Esophagus (tissue), 2 donors: ENCODE results near the gene KNG1. TPM values are rescaled to one million over a fixed set of nuclear protein-coding genes. Genes with fewer than 3 reads are reported as not detected.
A peak's percentile ranks its signal among the peaks of the same experiment; 100 is the strongest.

ENCODE experiments used
- H3K27ac ChIP-seq, 2 donors: one replicate each; pipeline ENCODE4 v1.5.1; 2013; ENCODE audit warnings: low read depth in 2 of 2, mild to moderate bottlenecking in 2 of 2, inconsistent platforms in 1 of 2, low read length in 1 of 2, moderate library complexity in 1 of 2
- H3K27me3 ChIP-seq, 2 donors: one replicate each; pipeline ENCODE4 v1.6.1; 2013; ENCODE audit warnings: low read length in 2 of 2, control low read depth in 1 of 2, mild to moderate bottlenecking in 1 of 2; ENCODE audit not compliant: insufficient read depth in 2 of 2, control insufficient read depth in 1 of 2
- H3K36me3 ChIP-seq, 2 donors: one replicate each; pipeline ENCODE4 v1.6.1; 2013; ENCODE audit warnings: low read length in 1 of 2; ENCODE audit not compliant: control insufficient read depth in 2 of 2, insufficient read depth in 2 of 2
- H3K4me1 ChIP-seq, 2 donors: one replicate each; pipeline ENCODE4 v1.6.1; 2013; ENCODE audit warnings: low read length in 1 of 2; ENCODE audit not compliant: control insufficient read depth in 2 of 2, insufficient read depth in 2 of 2
- H3K4me3 ChIP-seq, 2 donors: one replicate each; pipeline ENCODE4 v1.5.1; 2013; ENCODE audit warnings: low read length in 2 of 2, mild to moderate bottlenecking in 2 of 2, low read depth in 1 of 2, moderate library complexity in 1 of 2
- H3K9me3 ChIP-seq, 2 donors: one replicate each; pipeline ENCODE4 v1.6.1; 2013; ENCODE audit warnings: mild to moderate bottlenecking in 2 of 2, low read depth in 1 of 2, low read length in 1 of 2, moderate library complexity in 1 of 2; ENCODE audit not compliant: control insufficient read depth in 2 of 2, insufficient read depth in 1 of 2
- WGBS, 2 donors: extraction: QIAGEN DNeasy Blood & Tissue Kit; methylation state at CpG; one replicate each; pipeline ENCODE4 v1.1.7; 2013; 5-methylcytosine and 5-hydroxymethylcytosine counted together
- polyA plus RNA-seq, 2 donors: library from polyadenylated mRNA; stranded (reverse); fragments of 200-250 nt; gene quantifications; one replicate each; pipeline ENCODE4 v1.2.3, GENCODE V29; 2013
- donor health status: healthy with polysubstance abuse.
- donor health status: Bipolar disorder and iron deficiency.

The KNG1 gene
- polyA plus RNA-seq, 2 donors = not detected

DNA sequence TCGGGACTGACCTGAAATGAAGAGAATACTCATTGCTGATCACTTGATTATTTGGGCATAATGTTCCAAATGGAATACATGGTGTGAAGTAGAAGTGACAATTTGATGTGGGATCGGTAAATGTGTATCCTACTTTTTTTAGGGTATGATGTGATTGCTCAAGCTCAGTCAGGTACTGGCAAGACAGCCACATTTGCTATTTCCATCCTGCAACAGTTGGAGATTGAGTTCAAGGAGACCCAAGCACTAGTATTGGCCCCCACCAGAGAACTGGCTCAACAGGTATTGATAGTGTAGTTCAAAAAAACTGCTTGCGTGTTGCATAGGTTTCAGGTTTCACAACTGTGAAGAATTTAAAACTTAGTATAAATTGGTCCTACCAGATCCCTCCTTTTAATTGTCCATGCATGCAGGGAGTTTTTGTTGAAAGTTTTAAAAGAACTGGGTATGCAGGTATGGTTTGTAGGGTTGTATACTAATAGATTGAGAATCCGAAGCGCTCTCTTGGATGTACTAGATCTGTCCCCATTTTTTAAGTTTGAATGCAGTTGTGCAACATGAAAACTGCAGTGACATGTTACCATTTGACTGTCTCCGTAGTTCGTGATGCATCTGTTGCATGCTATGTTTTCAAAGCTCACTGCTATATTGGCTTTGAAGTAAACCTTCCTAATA, 67.8 kb downstream of the KNG1 start:
- H3K36me3 ChIP-seq = peaks cover 16 to 21% of the 10 kb centered on the region in 2 donors
- no peak overlapping the region for H3K27ac ChIP-seq
- H3K4me1 ChIP-seq = no peaks in the 10 kb centered on the region
- H3K4me3 ChIP-seq = peak overlapping the region; percentile 96 to 100
- no peaks in the 10 kb centered on the region for H3K27me3 ChIP-seq
- no peaks in the 10 kb centered on the region for H3K9me3 ChIP-seq
- 5 to 6% methylated on average over 7 of the region's 7 CpGs for WGBS, 2 donors

DNA sequence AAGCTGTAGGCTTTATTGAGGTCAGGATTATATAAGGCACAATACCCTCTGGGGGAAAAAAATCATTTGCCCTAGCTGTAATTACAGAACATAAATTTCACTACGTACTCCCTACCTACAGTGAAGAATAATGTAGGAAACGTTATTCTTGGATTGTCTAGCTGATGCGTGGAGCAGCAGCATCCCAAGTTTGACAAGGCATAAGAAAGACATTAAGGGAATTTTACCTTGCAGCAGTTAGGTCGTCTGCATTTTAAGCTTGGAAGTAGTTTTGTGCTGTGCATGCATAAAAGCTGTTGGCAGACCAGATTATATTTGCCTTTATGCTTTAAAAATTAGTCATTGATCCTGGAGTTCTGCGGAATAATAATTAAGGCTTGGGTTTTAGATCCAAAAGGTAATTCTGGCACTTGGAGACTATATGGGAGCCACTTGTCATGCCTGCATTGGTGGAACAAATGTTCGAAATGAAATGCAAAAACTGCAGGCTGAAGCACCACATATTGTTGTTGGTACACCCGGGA, 68.4 kb downstream of the KNG1 start:
- peaks cover 16 to 21% of the 10 kb centered on the region in 2 donors for H3K36me3 ChIP-seq
- H3K27ac ChIP-seq = no peak overlapping the region
- no peaks in the 10 kb centered on the region for H3K4me1 ChIP-seq
- no peaks in the 10 kb centered on the region for H3K27me3 ChIP-seq
- WGBS, 2 donors = 10 to 12% methylated on average over 7 of the region's 7 CpGs
- no peaks in the 10 kb centered on the region for H3K9me3 ChIP-seq
- H3K4me3 ChIP-seq = peak overlapping the region; percentile 31 to 100

DNA sequence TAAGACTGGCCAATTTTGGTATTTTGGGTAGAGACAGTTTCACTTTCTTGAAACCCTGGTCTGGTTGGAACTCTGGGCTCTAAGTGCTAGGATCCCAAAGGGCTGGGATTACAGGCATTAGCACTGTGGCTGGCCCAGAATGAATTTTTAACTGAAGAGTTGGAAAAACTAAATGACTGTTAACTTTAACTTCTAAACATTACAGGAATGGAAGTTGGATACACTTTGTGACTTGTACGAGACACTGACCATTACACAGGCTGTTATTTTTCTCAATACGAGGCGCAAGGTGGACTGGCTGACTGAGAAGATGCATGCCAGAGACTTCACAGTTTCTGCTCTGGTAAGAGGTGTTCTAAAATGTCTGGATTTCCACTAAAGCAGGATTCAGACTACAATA, 69.8 kb downstream of the KNG1 start:
- H3K27me3 ChIP-seq = no peaks in the 10 kb centered on the region
- no peaks in the 10 kb centered on the region for H3K9me3 ChIP-seq
- H3K36me3 ChIP-seq = peaks cover 16 to 21% of the 10 kb centered on the region in 2 donors
- H3K4me3 ChIP-seq = peak overlapping the region in 1 of 2 donors; percentile 100
- no peak overlapping the region for H3K27ac ChIP-seq
- no peaks in the 10 kb centered on the region for H3K4me1 ChIP-seq
- WGBS, 2 donors = 51 to 53% methylated on average over 3 of the region's 3 CpGs

DNA sequence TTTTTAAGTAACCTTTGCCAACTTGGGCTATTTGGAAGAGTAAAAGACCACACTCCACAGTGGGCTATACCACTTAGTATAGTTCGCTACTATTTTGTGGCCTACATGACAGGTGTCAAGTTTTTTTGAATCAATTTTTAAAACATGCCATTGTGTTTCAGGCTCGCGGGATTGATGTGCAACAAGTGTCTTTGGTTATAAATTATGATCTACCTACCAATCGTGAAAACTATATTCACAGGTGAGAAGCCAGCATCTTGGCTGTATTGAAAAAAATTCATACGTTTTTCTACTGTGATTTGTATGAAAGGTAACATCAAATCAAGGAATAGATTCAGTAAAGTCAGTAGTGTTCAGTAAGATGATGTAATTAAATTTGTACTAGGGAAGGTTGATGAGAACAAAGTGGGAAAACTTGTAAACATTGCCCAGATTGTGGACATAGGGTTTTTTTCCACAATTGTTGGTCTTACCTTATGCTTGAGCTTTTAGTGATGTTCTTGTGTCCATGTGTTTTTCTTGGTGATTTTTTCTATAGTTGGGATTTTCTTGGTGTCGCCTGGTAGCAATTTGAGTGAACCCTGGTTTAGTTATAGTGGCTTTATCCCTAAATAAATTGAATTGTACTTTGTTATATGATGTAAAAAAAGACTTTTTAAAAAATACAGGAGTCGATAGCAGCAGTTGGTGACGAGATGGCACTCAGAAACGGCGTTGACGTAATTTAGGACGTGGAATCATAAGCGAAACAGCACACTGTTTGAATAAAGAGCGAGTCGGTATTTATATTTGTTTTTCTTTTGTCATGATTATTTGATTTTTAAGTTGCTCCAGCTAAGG, 70.7 kb downstream of the KNG1 start:
- no peaks in the 10 kb centered on the region for H3K9me3 ChIP-seq
- 58 to 60% methylated on average over 15 of the region's 15 CpGs for WGBS, 2 donors
- H3K27ac ChIP-seq = no peak overlapping the region
- H3K27me3 ChIP-seq = no peaks in the 10 kb centered on the region
- peak overlapping the region in 1 of 2 donors; percentile 100 for H3K4me3 ChIP-seq
- H3K36me3 ChIP-seq = peaks cover 16 to 21% of the 10 kb centered on the region in 2 donors
- no peaks in the 10 kb centered on the region for H3K4me1 ChIP-seq

DNA sequence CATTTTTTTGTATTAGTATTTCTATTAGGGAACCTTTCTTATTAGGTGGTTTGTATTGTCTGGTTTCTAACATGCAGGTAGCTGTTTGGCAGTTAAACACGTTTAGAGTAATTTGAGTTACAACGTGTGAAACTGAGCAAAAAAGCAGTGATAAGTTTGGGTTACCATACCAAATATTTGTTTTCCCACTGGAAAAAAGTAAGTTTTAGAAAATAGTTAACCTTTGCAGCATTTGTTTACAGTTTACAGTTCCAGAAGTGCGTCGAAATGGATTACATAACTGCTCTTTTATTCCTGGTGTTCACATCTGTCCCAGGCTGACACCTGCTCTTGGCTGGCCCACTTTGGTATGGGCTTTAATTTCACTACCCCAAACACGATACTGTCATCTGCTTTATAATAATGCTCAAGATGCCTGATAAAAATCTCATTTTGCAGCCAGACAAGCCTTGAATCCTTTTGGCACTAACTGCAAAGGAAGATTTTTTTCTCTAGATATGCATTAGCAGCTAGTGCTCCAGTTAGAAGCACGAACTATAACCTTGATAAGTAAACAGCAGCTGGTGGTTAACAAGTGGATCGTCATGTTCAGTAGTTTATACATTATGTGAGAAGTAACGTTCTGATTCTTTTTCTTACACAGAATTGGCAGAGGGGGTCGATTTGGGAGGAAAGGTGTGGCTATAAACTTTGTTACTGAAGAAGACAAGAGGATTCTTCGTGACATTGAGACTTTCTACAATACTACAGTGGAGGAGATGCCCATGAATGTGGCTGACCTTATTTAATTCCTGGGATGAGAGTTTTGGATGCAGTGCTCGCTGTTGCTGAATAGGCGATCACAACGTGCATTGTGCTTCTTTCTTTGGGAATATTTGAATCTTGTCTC, 71.6 kb downstream of the KNG1 start:
- Histone ChIP-seq H3K27me3 (no peaks in the 10 kb centered on the region), H3K4me1 (no peaks in the 10 kb centered on the region), H3K27ac (no peak overlapping the region), H3K4me3 (no peak overlapping the region), H3K9me3 (no peaks in the 10 kb centered on the region), H3K36me3 (peaks cover 16 to 21% of the 10 kb centered on the region in 2 donors)
- WGBS, 2 donors = 42 to 44% methylated on average over 13 of the region's 13 CpGs

DNA sequence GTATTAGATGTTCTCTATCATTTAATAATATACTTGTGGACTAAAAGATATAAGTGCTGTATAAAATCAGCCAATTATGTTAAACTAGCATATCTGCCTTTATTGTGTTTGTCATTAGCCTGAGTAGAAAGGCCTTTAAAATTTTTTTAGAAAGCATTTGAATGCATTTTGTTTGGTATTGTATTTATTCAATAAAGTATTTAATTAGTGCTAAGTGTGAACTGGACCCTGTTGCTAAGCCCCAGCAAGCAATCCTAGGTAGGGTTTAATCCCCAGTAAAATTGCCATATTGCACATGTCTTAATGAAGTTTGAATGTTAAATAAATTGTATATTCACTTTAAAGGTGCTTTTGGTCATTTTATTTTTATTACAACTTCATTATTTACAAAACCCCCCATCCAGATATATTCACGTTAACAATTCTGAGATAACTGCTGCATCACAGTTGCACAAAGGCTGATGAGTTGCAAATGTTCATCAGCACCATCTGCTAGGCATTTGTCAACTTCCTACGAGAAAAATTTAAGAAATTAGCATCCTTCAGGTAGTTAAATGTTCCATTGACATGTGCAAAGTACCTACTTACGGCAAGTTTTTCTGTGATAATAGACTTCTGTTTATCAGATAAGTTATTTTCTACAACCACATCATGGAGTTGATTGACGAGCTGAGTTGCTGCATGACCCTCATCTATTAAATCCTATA, 72.5 kb downstream of the KNG1 start:
- H3K4me3 ChIP-seq = no peak overlapping the region
- 47 to 54% methylated on average over 4 of the region's 4 CpGs for WGBS, 2 donors
- no peaks in the 10 kb centered on the region for H3K9me3 ChIP-seq
- no peaks in the 10 kb centered on the region for H3K27me3 ChIP-seq
- no peak overlapping the region for H3K27ac ChIP-seq
- H3K36me3 ChIP-seq = peaks cover 16 to 18% of the 10 kb centered on the region in 2 donors
- no peaks in the 10 kb centered on the region for H3K4me1 ChIP-seq

DNA sequence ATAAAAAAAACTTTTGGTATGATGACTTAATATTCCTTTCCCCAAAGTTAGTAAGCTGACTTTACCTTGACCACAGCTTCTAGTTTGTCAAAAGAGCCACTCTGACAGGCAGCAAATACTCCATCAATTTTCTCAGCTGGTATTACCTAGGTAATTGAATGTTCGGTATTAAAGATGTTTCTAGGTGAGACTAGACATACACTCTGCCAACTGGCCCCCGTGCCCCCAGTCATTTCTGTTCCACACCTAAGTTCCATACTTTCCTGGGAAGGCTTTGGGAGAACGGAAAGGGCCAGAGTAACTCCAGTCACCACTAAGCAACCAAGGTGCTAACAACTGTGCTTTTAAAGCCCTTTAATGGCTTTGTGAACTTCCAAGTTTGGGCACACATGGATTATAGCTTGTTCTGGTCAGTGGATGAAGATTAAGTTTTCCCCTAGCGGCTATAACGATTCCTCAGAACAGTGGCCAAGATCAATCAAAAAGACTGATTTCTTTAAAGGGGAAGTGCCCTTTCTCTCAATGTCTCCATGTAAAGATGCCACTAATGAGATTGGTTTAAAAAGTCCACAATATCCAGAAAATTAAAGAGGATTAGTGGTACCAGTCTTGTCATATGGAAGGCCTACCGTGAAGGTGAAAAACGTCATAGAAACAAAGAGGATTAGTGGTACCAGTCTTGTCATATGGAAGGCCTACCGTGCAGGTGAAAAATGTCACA, 73.3 kb downstream of the KNG1 start:
- peaks cover 14 to 20% of the 10 kb centered on the region in 2 donors for H3K36me3 ChIP-seq

More for the DNA sequence above, 73.3 kb downstream of the KNG1 start:
- H3K4me3 ChIP-seq = no peak overlapping the region
- H3K27me3 ChIP-seq = no peaks in the 10 kb centered on the region
- no peaks in the 10 kb centered on the region for H3K9me3 ChIP-seq
- no peaks in the 10 kb centered on the region for H3K4me1 ChIP-seq
- 46 to 52% methylated on average over 8 of the region's 8 CpGs for WGBS, 2 donors
- H3K27ac ChIP-seq = no peak overlapping the region
